ENCODE measurements around the gene C13orf46. TPM values are rescaled to one million over a fixed set of nuclear protein-coding genes. Genes with fewer than 3 reads are reported as not detected.

Gene C13orf46
- total RNA-seq, 4 donors from 2014 or later = 0.41 to 77.4 (median 1.1) TPM; not detected in 1

GRCh38 chr13:114013952-114014629, 40.2 kb upstream of the C13orf46 start:
- TF ChIP-seq CTCF (IDR thresholded peaks at IDR 0.05) (no peak), POLR2AphosphoS5 (IDR thresholded peaks at IDR 0.05) (no peak), EP300 (IDR thresholded peaks at IDR 0.05; ENCODE audit: low read depth) (no peak), POLR2A (IDR thresholded peaks at IDR 0.05) (no peak)
- in situ Hi-C loops (cut with MboI; ENCODE audit: low pct_ligation_motif_present in 1 of 4, low pct_unique_long_range_greater_than_20kb in 1 of 4, low sequenced_read_pairs in 3 of 4) = no loop called here
- intact Hi-C loops (cut with DNase I; ENCODE audit: low total_unique reads) = no loop called here
- Histone ChIP-seq H3K27me3 (no peaks in the 10 kb centered on the region), H3K4me3 (no peak overlapping the region), H3K4me1 (peaks cover 0 to 10% (median 2%) of the 10 kb centered on the region in 4 donors), H3K27ac (no peak overlapping the region), H3K9me3 (no peaks in the 10 kb centered on the region), H3K36me3 (peaks cover 0 to 6% (median 0%) of the 10 kb centered on the region in 4 donors)
- 89 to 97% methylated on average over 7 to 21 of the region's 22 CpGs for WGBS, 2 donors (ENCODE audit: low coverage in 1 of 2)
- DNase-seq = no peak

- Histone ChIP-seq H3K4me3 (no peak overlapping the region), H3K9me3 (no peaks in the 10 kb centered on the region), H3K27ac (no peak overlapping the region), H3K27me3 (no peaks in the 10 kb centered on the region), H3K4me1 (peaks cover 0 to 10% (median 2%) of the 10 kb centered on the region in 4 donors), H3K36me3 (peaks cover 0 to 6% (median 0%) of the 10 kb centered on the region in 4 donors)
- no peak for TF ChIP-seq EP300 (IDR thresholded peaks at IDR 0.05; ENCODE audit: low read depth)
- TF ChIP-seq POLR2A (IDR thresholded peaks at IDR 0.05) = no peak
- TF ChIP-seq CTCF (IDR thresholded peaks at IDR 0.05) = no peak
- TF ChIP-seq POLR2AphosphoS5 (IDR thresholded peaks at IDR 0.05) = no peak
- WGBS, 2 donors (ENCODE audit: low coverage in 1 of 2) = 73 to 88% methylated on average over 2 to 4 of the region's 4 CpGs
- intact Hi-C loops (cut with DNase I; ENCODE audit: low total_unique reads) (no loop called here), in situ Hi-C loops (cut with MboI; ENCODE audit: low pct_ligation_motif_present in 1 of 4, low pct_unique_long_range_greater_than_20kb in 1 of 4, low sequenced_read_pairs in 3 of 4) (no loop called here)
- no peak for DNase-seq
These were observed 39.5 kb upstream of the C13orf46 start for GRCh38 chr13:114013336-114013735.

GRCh38 chr13:114012921-114013320, 39.0 kb upstream of the C13orf46 start:
- DNase-seq = no peak
- peaks cover 0 to 6% (median 0%) of the 10 kb centered on the region in 4 donors for H3K36me3 ChIP-seq

GRCh38 chr13:114012141-114012540, 38.3 kb upstream of the C13orf46 start:
- intact Hi-C loops (cut with DNase I; ENCODE audit: low total_unique reads) (no loop called here), in situ Hi-C loops (cut with MboI; ENCODE audit: low pct_ligation_motif_present in 1 of 4, low pct_unique_long_range_greater_than_20kb in 1 of 4, low sequenced_read_pairs in 3 of 4) (no loop called here)
- peaks cover 0 to 6% (median 0%) of the 10 kb centered on the region in 4 donors for H3K36me3 ChIP-seq

More at GRCh38 chr13:114012921-114013320, 39.0 kb upstream of the C13orf46 start:
- Histone ChIP-seq H3K27ac (no peak overlapping the region), H3K9me3 (no peaks in the 10 kb centered on the region), H3K4me3 (no peak overlapping the region), H3K4me1 (peaks cover 0 to 10% (median 2%) of the 10 kb centered on the region in 4 donors), H3K27me3 (no peaks in the 10 kb centered on the region)
- TF ChIP-seq POLR2AphosphoS5 (IDR thresholded peaks at IDR 0.05) = no peak
- intact Hi-C loops (cut with DNase I; ENCODE audit: low total_unique reads) (no loop called here), in situ Hi-C loops (cut with MboI; ENCODE audit: low pct_ligation_motif_present in 1 of 4, low pct_unique_long_range_greater_than_20kb in 1 of 4, low sequenced_read_pairs in 3 of 4) (no loop called here)
- WGBS, 2 donors (ENCODE audit: low coverage in 1 of 2) = 98% methylated on average over 21 of the region's 21 CpGs; no CpG with 5 or more reads in 1 of the 2 donors

More at GRCh38 chr13:114012141-114012540, 38.3 kb upstream of the C13orf46 start:
- H3K27ac ChIP-seq = no peak overlapping the region
- H3K4me1 ChIP-seq = peaks cover 0 to 10% (median 2%) of the 10 kb centered on the region in 4 donors
- no peak for DNase-seq
- H3K27me3 ChIP-seq = no peaks in the 10 kb centered on the region
- WGBS, 2 donors (ENCODE audit: low coverage in 1 of 2) = 93 to 98% methylated on average over 11 to 17 of the region's 17 CpGs
- TF ChIP-seq EP300 (IDR thresholded peaks at IDR 0.05; ENCODE audit: low read depth) = no peak
- no peak for TF ChIP-seq CTCF (IDR thresholded peaks at IDR 0.05)
- TF ChIP-seq POLR2AphosphoS5 (IDR thresholded peaks at IDR 0.05) = no peak
- TF ChIP-seq POLR2A (IDR thresholded peaks at IDR 0.05) = no peak
- H3K4me3 ChIP-seq = no peak overlapping the region
- no peaks in the 10 kb centered on the region for H3K9me3 ChIP-seq
